ENCODE measurements around the gene KCND2.

DNA sequence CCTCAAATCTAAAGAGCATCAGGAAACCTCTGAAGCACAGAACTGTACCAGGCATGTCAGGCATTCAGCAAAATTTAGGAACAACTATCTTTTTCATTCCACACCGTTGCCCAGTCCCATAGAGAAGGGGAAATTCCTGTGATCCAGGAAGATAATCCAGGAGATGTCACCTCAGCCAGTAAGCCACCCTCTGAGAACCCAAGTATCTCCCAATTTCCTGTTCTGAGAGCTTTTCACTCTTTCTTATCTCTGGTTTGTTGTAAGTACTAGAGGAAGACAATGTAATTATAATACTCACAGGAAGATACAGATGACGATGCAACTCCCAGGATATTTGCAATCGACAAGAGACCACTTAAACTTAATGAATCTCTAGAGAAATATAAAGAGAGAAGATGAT is 487.9 kb downstream of the KCND2 start:
- TF ChIP-seq, protein P1, sequence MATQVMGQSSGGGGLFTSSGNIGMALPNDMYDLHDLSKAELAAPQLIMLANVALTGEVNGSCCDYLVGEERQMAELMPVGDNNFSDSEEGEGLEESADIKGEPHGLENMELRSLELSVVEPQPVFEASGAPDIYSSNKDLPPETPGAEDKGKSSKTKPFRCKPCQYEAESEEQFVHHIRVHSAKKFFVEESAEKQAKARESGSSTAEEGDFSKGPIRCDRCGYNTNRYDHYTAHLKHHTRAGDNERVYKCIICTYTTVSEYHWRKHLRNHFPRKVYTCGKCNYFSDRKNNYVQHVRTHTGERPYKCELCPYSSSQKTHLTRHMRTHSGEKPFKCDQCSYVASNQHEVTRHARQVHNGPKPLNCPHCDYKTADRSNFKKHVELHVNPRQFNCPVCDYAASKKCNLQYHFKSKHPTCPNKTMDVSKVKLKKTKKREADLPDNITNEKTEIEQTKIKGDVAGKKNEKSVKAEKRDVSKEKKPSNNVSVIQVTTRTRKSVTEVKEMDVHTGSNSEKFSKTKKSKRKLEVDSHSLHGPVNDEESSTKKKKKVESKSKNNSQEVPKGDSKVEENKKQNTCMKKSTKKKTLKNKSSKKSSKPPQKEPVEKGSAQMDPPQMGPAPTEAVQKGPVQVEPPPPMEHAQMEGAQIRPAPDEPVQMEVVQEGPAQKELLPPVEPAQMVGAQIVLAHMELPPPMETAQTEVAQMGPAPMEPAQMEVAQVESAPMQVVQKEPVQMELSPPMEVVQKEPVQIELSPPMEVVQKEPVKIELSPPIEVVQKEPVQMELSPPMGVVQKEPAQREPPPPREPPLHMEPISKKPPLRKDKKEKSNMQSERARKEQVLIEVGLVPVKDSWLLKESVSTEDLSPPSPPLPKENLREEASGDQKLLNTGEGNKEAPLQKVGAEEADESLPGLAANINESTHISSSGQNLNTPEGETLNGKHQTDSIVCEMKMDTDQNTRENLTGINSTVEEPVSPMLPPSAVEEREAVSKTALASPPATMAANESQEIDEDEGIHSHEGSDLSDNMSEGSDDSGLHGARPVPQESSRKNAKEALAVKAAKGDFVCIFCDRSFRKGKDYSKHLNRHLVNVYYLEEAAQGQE (IDR thresholded peaks at IDR 0.05; ENCODE audit: low read depth): no peak
- no peak for TF ChIP-seq RAD21 (IDR thresholded peaks at IDR 0.05; ENCODE audit: low read depth)
- TF ChIP-seq CEBPB (IDR thresholded peaks at IDR 0.05): no peak
- no peak for TF ChIP-seq EGR1 (IDR thresholded peaks at IDR 0.05)
- TF ChIP-seq TEAD4 (IDR thresholded peaks at IDR 0.05): no peak
- no peak for TF ChIP-seq YY1 (IDR thresholded peaks at IDR 0.05; ENCODE audit: low read depth)
- TF ChIP-seq EP300 (IDR thresholded peaks at IDR 0.05; ENCODE audit: borderline replicate concordance): no peak
- TF ChIP-seq CREB1 (IDR thresholded peaks at IDR 0.05; ENCODE audit: low read depth): no peak
- no peak for TF ChIP-seq NFIC (IDR thresholded peaks at IDR 0.05)
- no peak for TF ChIP-seq TAF1 (IDR thresholded peaks at IDR 0.05; ENCODE audit: low read depth)
